Ishikawa (cell line): ENCODE results near the gene KCND3.

Experiments used
- CEBPB ChIP-seq: IDR thresholded peaks from 2 replicates; pipeline ENCODE4 v1.6.1; 2012
- CREB1 ChIP-seq: IDR thresholded peaks from 2 replicates; pipeline ENCODE4 v1.6.1; 2012; ENCODE audit warnings: low read depth
- EGR1 ChIP-seq: IDR thresholded peaks from 2 replicates; pipeline ENCODE4 v1.6.1; 2012
- EP300 ChIP-seq: IDR thresholded peaks from 2 replicates; pipeline ENCODE4 v1.6.1; 2012; ENCODE audit warnings: borderline replicate concordance
- FOXM1 ChIP-seq: IDR thresholded peaks from 2 replicates; pipeline ENCODE4 v1.6.1; 2012; ENCODE audit warnings: low read depth, borderline replicate concordance
- MAX ChIP-seq: IDR thresholded peaks from 2 replicates; pipeline ENCODE4 v1.6.1; 2012
- NFIC ChIP-seq: IDR thresholded peaks from 2 replicates; pipeline ENCODE4 v1.6.1; 2012
- RAD21 ChIP-seq: IDR thresholded peaks from 2 replicates; pipeline ENCODE4 v1.6.1; 2012; ENCODE audit warnings: low read depth
- REST ChIP-seq: IDR thresholded peaks from 2 replicates; pipeline ENCODE4 v1.6.1; 2012; ENCODE audit warnings: low read depth, mild to moderate bottlenecking
- TAF1 ChIP-seq: IDR thresholded peaks from 2 replicates; pipeline ENCODE4 v1.6.1; 2012; ENCODE audit warnings: low read depth, mild to moderate bottlenecking
- TCF12 ChIP-seq: IDR thresholded peaks from 2 replicates; pipeline ENCODE4 v1.6.1; 2012; ENCODE audit warnings: low read depth
- TEAD4 ChIP-seq: IDR thresholded peaks from 2 replicates; pipeline ENCODE4 v1.6.1; 2012
- USF1 ChIP-seq: IDR thresholded peaks from 2 replicates; pipeline ENCODE4 v1.6.1; 2012
- YY1 ChIP-seq: IDR thresholded peaks from 2 replicates; pipeline ENCODE4 v1.6.1; 2012; ENCODE audit warnings: low read depth
- ZBTB7A ChIP-seq: IDR thresholded peaks from 2 replicates; pipeline ENCODE4 v1.6.1; 2012; ENCODE audit warnings: low read depth

The KCND3 gene

GRCh38 chr1:111903871-111904449 lies 85.5 kb downstream of the KCND3 start:
- TF ChIP-seq USF1 = no peak

- no peak for TF ChIP-seq RAD21
- no peak for TF ChIP-seq FOXM1
- TF ChIP-seq TCF12 = no peak
- TF ChIP-seq TEAD4 = no peak
- no peak for TF ChIP-seq USF1
- TF ChIP-seq MAX = no peak
- no peak for TF ChIP-seq ZBTB7A
- TF ChIP-seq CREB1 = no peak
- TF ChIP-seq NFIC = no peak
- TF ChIP-seq TAF1 = no peak
- no peak for TF ChIP-seq EGR1
- TF ChIP-seq YY1 = no peak
Observed at GRCh38 chr1:111903148-111903870, 86.2 kb downstream of the KCND3 start.

GRCh38 chr1:111895469-111895868 lies 94.0 kb downstream of the KCND3 start:
- TF ChIP-seq CEBPB (no peak), ZBTB7A (no peak), TCF12 (no peak), CREB1 (no peak), NFIC (no peak), USF1 (no peak), RAD21 (no peak)

GRCh38 chr1:111895017-111895416 lies 94.5 kb downstream of the KCND3 start:
- TF ChIP-seq NFIC (no peak), MAX (no peak), TCF12 (no peak), USF1 (no peak), EP300 (no peak), TEAD4 (no peak), CREB1 (no peak), REST (no peak), CEBPB (no peak), ZBTB7A (no peak)

- no peak for TF ChIP-seq CREB1
- no peak for TF ChIP-seq YY1
- no peak for TF ChIP-seq NFIC
- TF ChIP-seq EGR1 = no peak
- TF ChIP-seq RAD21 = no peak
- TF ChIP-seq EP300 = no peak
- TF ChIP-seq ZBTB7A = no peak
- TF ChIP-seq TEAD4 = no peak
- no peak for TF ChIP-seq MAX
- TF ChIP-seq TAF1 = no peak
- no peak for TF ChIP-seq REST
Observed at GRCh38 chr1:111894497-111894896, 95.0 kb downstream of the KCND3 start.
